Keratinocyte (primary cell): ENCODE data around the gene CHRNA1.

Source experiments
- CTCF ChIP-seq, 3 experiments: IDR thresholded peaks in 1 of 3; conservative IDR thresholded peaks in 1 of 3; optimal IDR thresholded peaks in 1 of 3; 2 replicates in 2 of 3; 3 replicates in 1 of 3; pipeline versions ENCODE3 to v1.5.1; 2011; ENCODE audit warnings: low read length in 3 of 3, mild to moderate bottlenecking in 3 of 3, moderate library complexity in 2 of 3, control low read depth in 1 of 3, inconsistent platforms in 1 of 3; ENCODE audit not compliant: insufficient read depth in 2 of 3; ENCODE audit errors: extremely low read depth in 1 of 3
- EZH2 ChIP-seq: IDR thresholded peaks from one replicate; pipeline ENCODE4 v1.6.1; 2012; ENCODE audit warnings: inconsistent platforms, mild to moderate bottlenecking, low read length, moderate library complexity

- TF ChIP-seq EZH2 (no peak), CTCF (optimal IDR thresholded peaks at IDR 0.05 in 1 of 3, IDR thresholded peaks at IDR 0.05 in 1 of 3, conservative IDR thresholded peaks at IDR 0.05 in 1 of 3; ENCODE audit: extremely low read depth in 1 of 3, insufficient read depth in 2 of 3, low read length in 3 of 3) (no peak)
These were observed 45.3 kb downstream of the CHRNA1 start for GRCh38 chr2:174719016-174719415.
